Activated T-cell treated with anti-CD3 and anti-CD28 coated beads, Interleukin-2, amount 50 U/mL, for 72 hours (primary cell): ENCODE results near the gene PNLIP. TPM values are rescaled to one million over a fixed set of nuclear protein-coding genes. Genes with fewer than 3 reads are reported as not detected.
A peak's percentile ranks its signal among the peaks of the same experiment; 100 is the strongest.

Experiments
- ATAC-seq, 2 donors: fragments of 150-1000 bp; cut with Tn5 transposase; replicated peaks in 1 of 2; 2 replicates each; pipeline ENCODE4 v1.10.0; 2021; ENCODE audit warnings: moderate library complexity in 2 of 2, mild to moderate bottlenecking in 1 of 2
- DNase-seq, 2 donors: peaks; one replicate each; pipeline ENCODE4 v3.0.0; 2021 to 2022; ENCODE audit warnings: mixed read lengths in 1 of 2
- H3K27ac Mint-ChIP-seq: one replicate; pipeline ENCODE4 v1.8.0; 2022; ENCODE audit warnings: mild to moderate bottlenecking, moderate library complexity, mixed read lengths
- H3K27me3 Mint-ChIP-seq: one replicate; pipeline ENCODE4 v1.8.0; 2022; ENCODE audit warnings: low read depth, mixed read lengths
- H3K36me3 Mint-ChIP-seq, 2 donors: one replicate each; pipeline ENCODE4 v1.8.0; 2022; ENCODE audit warnings: mixed read lengths in 2 of 2, mild to moderate bottlenecking in 1 of 2; ENCODE audit not compliant: insufficient read depth in 2 of 2
- H3K4me1 Mint-ChIP-seq: one replicate; pipeline ENCODE4 v1.8.0; 2022; ENCODE audit warnings: low read depth, mixed read lengths
- H3K4me3 Mint-ChIP-seq, 2 donors: one replicate each; pipeline ENCODE4 v1.8.0; 2022; ENCODE audit warnings: mild to moderate bottlenecking in 2 of 2, mixed read lengths in 2 of 2, moderate library complexity in 2 of 2
- H3K9me3 Mint-ChIP-seq, 2 donors: one replicate each; pipeline ENCODE4 v1.8.0; 2022; ENCODE audit warnings: mixed read lengths in 2 of 2
- total RNA-seq, 2 donors: library from RNA; stranded (reverse); gene quantifications; one replicate each; pipeline ENCODE4 v1.2.3, GENCODE V29; 2022

PNLIP gene
- total RNA-seq, 2 donors from 2014 or later: not detected

DNA sequence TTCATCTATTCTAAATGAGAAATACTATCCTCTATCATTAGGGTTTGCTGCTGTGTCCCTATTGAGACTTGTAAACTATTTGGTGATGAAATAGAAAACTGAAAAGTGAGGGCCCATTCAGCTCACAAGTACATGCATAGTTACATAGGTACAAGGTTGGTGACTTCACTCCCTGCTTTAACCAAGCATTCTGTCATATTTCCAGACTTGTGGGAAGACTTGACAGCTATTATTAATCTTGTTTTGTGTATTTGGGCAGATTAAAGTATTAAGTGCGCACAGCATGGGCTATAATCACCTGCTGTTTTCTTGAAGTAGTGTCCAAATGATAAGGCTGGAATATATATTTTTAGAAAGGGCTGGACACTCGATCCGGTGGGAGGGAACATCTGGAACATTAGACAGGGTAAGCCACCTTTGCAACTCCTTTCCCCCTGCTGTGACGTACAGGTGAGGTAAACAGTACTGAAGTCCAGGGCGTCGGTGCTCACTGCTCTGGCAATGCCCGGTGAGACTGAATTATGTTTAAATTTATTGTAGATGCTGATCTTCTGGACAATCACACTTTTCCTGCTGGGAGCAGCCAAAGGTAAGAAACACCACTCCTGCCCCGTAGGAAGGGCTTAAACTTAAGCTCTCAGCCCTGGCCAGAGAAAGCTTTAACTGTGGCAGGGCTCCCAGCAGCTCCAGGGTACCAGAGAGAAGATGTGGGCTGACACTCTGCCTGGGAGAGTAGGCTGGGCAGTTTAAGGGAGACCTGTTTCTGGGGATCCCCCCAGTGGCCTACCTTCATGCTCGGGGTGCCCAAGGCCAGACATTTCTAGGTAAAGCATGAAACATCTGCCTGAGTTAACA lies 45.1 kb downstream of the PNLIP start, which contains the start of gene PNLIPRP1:
TSS of gene PNLIPRP1 (plus strand) at position 370 of the 855 bp plus-strand sequence. CDS start at position 541, 171 bp downstream.
- Mint-ChIP-seq H3K4me3 (no peak within 1 kb of the TSS), H3K36me3 (no peaks in the 10 kb centered on the region), H3K4me1 (no peaks in the 10 kb centered on the region), H3K27ac (no peak within 1 kb of the TSS), H3K9me3 (peaks cover 0 to 2% of the 10 kb centered on the region in 2 donors), H3K27me3 (no peaks in the 10 kb centered on the region)
- ATAC-seq (no peak), DNase-seq (no peak)

DNA sequence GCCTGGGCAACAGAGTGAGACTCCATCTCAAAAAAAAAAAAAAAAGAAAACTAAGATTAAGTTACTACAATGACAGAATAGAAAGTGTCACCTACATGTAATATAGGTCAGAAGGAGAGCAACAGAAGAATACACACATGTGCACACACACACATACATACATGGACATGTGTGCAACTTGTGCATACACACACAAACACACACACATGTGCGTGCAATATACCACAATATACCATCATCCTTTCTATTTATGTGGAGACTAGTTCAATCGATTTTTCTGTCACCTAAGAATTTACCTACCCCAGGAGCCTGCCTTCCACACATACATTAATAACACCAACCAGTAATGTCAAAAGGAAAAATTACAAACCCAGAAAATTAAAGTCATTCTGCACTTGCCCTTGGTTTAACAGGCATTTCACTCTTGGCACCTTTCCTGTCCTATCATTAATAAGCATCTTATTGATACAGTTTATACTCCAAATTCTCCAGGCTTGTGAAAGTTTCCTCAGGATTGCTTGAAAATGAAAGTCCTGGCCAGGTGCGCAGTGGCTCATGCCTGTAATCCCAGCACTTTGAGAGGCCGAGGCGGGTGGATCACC lies 47.5 kb downstream of the PNLIP start:
- Mint-ChIP-seq H3K27me3 (no peaks in the 10 kb centered on the region), H3K27ac (no peak overlapping the region), H3K36me3 (no peaks in the 10 kb centered on the region), H3K4me1 (no peaks in the 10 kb centered on the region), H3K9me3 (no peaks in the 10 kb centered on the region), H3K4me3 (no peak overlapping the region)
- no peak for ATAC-seq
- no peak for DNase-seq

DNA sequence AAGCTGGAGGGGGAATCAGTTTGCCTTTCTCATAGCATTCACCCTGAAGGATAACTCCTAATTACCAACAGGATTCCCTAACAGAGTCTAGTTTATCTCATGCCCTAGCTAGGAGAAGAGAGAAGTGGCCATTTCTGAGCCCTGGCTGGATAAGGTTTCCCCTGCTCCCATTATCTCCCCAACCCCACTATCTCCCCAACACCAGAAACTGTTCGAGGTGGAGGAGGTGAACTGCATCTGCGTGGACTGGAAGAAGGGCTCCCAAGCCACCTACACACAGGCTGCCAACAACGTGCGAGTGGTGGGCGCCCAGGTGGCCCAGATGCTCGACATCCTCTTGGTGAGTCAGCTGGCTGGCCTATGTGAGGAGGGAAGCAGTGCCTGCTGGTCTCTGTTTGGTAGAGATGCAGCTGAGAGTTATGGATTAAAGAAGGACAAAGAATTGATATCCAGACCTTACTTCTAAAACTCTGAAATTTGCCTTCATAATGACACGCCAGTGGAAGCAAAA lies 48.8 kb downstream of the PNLIP start:
- Mint-ChIP-seq H3K27me3 (no peaks in the 10 kb centered on the region), H3K36me3 (no peaks in the 10 kb centered on the region), H3K4me3 (no peak overlapping the region), H3K9me3 (no peaks in the 10 kb centered on the region), H3K27ac (no peak overlapping the region), H3K4me1 (no peaks in the 10 kb centered on the region)
- no peak for DNase-seq
- ATAC-seq: no peak

DNA sequence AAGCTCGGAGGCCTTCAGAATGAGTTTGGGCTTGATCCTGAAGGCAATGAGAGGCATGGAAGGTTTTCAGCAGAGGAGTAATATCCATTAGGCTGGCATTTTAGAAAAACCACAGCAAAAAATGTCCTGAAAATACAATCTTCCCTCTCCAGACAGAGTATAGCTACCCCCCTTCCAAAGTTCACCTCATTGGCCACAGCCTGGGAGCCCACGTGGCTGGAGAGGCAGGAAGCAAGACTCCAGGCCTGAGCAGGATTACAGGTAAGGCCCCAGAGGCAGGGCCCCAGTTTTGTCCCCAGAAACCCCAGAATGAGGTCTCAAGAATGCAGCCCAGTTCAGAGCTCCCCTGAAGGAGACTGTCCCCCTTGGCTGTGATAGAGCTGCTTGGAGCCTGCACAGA lies 50.3 kb downstream of the PNLIP start:
- H3K4me3 Mint-ChIP-seq: no peak overlapping the region
- no peaks in the 10 kb centered on the region for H3K4me1 Mint-ChIP-seq
- H3K27ac Mint-ChIP-seq: no peak overlapping the region
- H3K36me3 Mint-ChIP-seq: no peaks in the 10 kb centered on the region
- ATAC-seq (no peak), DNase-seq (no peak)
- H3K9me3 Mint-ChIP-seq: no peaks in the 10 kb centered on the region
- H3K27me3 Mint-ChIP-seq: no peaks in the 10 kb centered on the region

DNA sequence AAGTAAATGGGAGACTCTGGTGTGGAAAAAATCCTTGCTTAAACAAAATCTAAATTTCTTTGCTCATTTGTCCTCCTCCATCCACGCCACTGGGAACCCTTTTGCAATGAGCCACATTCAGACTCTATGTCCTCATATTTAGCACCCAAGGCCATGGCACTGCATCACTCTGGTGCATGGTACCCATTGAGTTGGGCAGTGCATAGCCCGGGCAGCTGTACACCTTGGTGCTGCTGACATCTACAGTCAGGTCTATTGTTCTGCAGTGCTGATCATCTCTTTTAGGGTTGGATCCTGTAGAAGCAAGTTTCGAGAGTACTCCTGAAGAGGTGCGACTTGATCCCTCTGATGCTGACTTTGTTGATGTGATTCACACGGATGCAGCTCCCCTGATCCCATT lies 51.8 kb downstream of the PNLIP start:
- no peak for DNase-seq
- Mint-ChIP-seq H3K27me3 (no peaks in the 10 kb centered on the region), H3K9me3 (no peaks in the 10 kb centered on the region), H3K36me3 (no peaks in the 10 kb centered on the region), H3K4me1 (no peaks in the 10 kb centered on the region), H3K4me3 (no peak overlapping the region), H3K27ac (no peak overlapping the region)
- ATAC-seq: no peak

DNA sequence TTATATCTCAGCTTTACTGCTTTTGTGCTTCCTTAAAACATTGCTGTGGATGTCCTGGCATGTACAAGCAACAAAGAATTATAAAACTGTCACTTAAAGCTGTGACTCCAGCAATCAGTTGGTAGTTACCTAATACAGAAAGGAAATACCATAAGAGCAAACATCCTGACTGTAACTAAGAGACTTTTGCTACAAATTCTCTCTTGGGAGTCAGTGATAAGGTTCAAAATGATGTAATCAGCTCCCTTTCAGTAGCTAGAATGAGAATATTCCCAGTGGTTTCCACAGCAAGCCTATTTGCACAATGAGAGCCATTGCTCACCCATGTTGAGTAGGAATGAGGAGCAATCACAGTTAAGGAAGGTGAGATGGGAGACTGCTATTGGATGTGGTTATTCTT lies 52.6 kb downstream of the PNLIP start:
- DNase-seq: no peak
- no peak for ATAC-seq
- Mint-ChIP-seq H3K36me3 (no peaks in the 10 kb centered on the region), H3K27ac (no peak overlapping the region), H3K4me1 (no peaks in the 10 kb centered on the region), H3K4me3 (no peak overlapping the region), H3K27me3 (no peaks in the 10 kb centered on the region), H3K9me3 (no peaks in the 10 kb centered on the region)

DNA sequence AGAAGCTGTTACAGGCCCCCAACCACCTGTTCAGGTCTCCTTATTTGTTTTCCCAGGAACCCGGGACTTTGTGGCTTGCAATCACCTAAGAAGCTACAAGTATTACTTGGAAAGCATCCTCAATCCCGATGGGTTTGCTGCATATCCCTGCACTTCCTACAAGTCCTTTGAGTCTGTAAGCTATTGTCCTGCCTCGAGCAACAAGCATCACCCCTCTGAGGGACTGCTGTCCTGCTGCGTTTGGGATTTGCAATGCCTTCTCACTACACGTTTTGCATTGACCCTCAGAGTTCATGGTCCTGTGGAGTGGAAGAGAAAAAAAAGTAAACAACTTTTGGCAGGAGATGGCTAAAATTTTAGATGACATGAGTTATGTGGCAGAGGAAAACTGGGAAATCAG lies 54.3 kb downstream of the PNLIP start:
- DNase-seq: no peak
- Mint-ChIP-seq H3K9me3 (no peaks in the 10 kb centered on the region), H3K4me3 (no peak overlapping the region), H3K27me3 (no peaks in the 10 kb centered on the region), H3K27ac (no peak overlapping the region), H3K36me3 (no peaks in the 10 kb centered on the region), H3K4me1 (no peaks in the 10 kb centered on the region)
- ATAC-seq: no peak

DNA sequence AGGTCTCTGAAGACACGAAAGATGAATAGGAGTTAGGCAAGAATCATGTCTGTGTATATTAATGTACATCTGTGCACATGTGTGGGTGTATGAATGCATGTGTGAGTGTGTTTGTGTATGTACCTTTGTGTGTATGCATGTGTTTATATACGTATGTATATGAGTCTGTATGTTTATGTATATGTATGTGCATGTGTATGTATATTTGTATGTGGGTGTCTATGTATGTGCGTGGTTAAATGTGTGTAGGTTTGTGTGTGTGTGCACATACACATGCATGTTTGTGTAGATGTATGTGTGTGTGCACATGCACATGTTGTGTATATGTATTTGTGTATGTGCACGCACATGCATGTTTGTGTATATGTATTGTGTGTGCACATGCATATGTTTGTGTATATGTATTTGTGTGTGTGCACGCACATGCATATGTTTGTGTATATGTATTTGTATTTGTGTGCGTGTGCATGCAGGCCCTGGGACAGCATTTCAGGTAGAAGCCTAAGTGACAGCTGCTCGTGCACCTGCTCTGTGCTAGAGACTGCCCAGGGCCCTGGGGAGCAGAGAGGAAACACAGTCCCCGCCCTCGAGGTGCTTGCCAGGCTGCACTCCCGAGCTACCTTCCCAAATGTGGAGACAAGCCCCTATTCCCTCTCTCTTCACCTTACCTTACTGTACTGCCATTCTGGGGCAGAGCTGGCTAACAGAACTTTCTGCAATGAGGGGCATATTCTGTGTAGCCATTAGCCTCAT lies 57.1 kb downstream of the PNLIP start:
- Mint-ChIP-seq H3K27ac (no peak overlapping the region), H3K9me3 (no peaks in the 10 kb centered on the region), H3K36me3 (no peaks in the 10 kb centered on the region), H3K4me1 (no peaks in the 10 kb centered on the region), H3K4me3 (no peak overlapping the region), H3K27me3 (peaks cover 7% of the 10 kb centered on the region)
- ATAC-seq (no peak), DNase-seq (no peak)

DNA sequence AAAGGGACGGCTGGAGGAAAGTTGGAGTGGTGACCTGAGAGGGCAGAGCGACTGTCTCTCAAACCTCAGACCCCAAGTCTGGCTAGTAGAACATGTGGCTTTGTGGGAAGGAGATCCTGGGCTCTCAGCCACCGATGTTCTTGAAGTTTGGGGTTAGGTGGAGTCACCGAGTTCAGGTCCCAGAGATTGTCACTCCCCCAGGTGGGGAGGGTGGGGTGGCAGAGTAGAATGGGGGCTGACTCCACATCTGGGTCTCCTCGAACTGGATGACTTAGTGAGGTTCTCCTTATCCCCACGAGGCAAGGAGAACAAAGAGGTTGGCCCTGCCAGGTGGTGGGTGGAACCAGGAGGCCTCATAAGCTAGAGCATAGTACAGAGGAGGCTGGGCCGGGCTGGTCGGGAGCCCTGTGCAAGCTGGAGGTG lies 60.3 kb downstream of the PNLIP start:
- DNase-seq (no peak), ATAC-seq (no peak)
- Mint-ChIP-seq H3K27me3 (peaks cover 12% of the 10 kb centered on the region), H3K4me3 (no peak overlapping the region), H3K4me1 (no peaks in the 10 kb centered on the region), H3K9me3 (no peaks in the 10 kb centered on the region), H3K27ac (no peak overlapping the region), H3K36me3 (no peaks in the 10 kb centered on the region)

DNA sequence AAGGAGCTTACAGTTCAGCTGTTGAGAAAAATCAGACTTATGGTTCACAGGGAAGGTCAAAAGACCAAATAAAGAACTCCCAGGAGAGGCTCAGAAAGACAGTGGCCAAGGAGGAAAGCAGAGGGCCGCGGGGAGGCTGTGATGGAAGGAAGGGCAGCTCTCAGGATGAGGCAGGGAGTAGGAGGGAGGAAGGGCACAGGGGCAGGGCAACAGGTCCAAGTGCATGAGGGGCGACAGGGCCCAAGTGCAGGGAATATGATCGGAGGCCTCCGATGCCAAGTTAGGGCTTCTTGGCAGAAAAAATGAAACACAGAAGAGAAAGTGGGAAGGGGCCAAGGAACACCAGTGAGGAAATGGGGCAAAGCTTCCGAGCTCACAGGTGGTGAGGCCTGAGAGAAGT lies 61.6 kb downstream of the PNLIP start:
- Mint-ChIP-seq H3K4me1 (no peaks in the 10 kb centered on the region), H3K36me3 (no peaks in the 10 kb centered on the region), H3K27ac (no peak overlapping the region), H3K4me3 (no peak overlapping the region), H3K9me3 (no peaks in the 10 kb centered on the region), H3K27me3 (peaks cover 13% of the 10 kb centered on the region)
- ATAC-seq (no peak), DNase-seq (no peak)

DNA sequence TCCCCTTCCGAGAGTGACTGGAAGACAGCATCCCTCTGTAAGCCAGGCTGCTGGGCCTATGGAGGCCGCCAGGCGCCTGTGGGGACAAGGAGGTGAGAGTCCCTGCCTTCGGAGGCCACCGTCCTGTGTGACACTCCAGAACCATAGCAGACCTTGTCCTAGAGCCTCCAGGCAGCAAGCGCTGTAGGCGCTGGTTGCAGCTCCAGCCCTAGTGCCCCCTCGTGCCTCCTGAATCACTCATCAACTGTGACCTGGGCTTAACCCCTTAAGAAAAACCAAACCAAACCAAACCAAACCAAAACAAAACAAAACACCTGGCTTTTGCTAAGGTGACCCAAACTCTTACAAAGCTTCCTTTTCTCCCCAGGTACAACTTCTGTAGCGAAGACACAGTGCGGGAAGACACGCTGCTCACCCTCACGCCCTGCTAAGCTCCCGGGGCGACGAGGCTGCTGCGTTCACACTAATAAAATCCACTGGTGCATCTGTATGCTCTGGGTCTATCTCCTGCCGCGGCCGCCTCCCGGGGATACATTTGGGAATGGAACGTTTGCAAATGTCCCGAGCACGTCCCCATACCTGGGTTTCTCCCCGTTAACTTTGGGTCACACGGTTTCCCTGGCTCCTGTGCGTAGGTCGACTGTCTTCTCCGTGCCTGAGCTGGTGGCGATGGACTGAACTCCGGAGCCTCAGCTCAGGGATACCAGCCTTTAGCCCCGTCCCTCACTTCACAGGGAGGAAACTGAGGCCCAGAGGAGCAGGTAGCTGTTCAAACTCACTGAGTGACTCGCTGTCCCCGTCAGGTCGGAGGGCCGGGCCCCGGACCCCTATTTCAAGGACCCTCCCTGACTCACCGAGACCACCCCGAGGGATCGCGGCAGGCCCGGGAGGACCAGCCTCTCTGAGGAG lies 63.2 kb downstream of the PNLIP start:
- DNase-seq (no peak), ATAC-seq (no peak)
- Mint-ChIP-seq H3K9me3 (no peaks in the 10 kb centered on the region), H3K36me3 (no peaks in the 10 kb centered on the region), H3K4me3 (peak overlapping the region in 1 of 2 donors; percentile 40), H3K4me1 (no peaks in the 10 kb centered on the region), H3K27me3 (peaks cover 13% of the 10 kb centered on the region), H3K27ac (no peak overlapping the region)

DNA sequence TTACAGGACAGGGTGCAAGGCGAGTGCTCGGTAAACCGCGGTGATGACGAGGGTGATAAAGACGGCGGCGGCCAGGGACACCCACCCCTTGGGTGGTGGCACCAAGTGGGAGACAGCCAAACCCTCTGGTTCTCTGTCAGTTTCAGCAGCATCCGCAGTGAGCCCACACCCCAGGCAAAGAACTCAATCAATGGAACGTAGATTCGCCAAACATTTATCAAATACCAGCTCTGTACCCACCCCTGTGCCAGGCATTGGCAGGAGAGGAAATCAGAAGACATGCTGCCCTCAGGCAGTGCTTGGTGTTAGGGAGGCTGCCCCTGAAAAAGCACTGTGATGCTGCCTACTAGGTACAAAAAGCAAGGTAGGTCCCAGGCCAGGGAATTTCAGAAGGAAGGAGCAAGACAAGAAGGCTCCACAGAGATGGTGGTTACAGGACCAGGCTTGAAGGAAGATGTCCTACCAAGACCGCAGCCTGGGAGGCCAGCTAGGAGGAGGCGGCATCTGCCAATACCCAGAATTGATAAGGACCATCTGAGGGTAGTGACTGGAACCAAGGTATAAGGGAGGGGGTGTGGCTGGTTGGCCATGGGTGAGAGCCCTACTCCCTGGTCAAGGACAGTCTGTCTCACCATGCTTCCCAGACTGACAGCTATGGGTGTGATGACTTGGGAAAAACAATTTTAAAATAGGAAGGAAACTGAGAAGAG lies 64.9 kb downstream of the PNLIP start:
- Mint-ChIP-seq H3K9me3 (no peaks in the 10 kb centered on the region), H3K4me1 (no peaks in the 10 kb centered on the region), H3K4me3 (no peak overlapping the region), H3K27me3 (peaks cover 19% of the 10 kb centered on the region), H3K36me3 (no peaks in the 10 kb centered on the region), H3K27ac (no peak overlapping the region)
- DNase-seq (no peak), ATAC-seq (no peak)
